ENCODE results near the gene TYMP. TPM values are rescaled to one million over a fixed set of nuclear protein-coding genes. Genes with fewer than 3 reads are reported as not detected.

The TYMP gene
- total RNA-seq, 1 experiment from 2014 or later: 56.0 TPM

DNA sequence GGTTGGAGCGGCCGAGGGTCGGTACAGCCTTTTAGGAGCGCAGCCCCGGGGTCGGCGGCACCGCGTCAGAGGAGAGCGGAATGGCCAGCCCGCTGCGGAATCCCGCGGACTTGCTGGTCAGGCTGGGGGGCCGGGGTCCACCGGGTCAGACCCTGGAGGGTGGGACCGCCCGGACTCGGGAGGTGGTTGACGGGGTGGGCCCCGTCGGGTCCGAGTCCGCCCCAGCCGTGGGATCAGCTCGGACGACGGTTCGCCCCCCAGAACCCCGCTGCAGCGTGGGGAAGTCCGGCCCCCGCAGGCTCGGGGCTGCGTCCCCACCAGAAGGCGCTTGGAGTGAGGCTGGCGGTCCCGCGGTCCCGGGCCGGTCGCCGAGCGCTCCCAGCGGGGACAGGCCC lies 48.8 kb downstream of the TYMP start:
- DNase-seq (ENCODE audit: low read depth, low spot score) (no peak), ATAC-seq (no peak)
- H3K36me3 ChIP-seq (ENCODE audit: control insufficient read depth, insufficient read depth, low read length): no peaks in the 10 kb centered on the region
- H3K4me1 ChIP-seq (ENCODE audit: control insufficient read depth, insufficient read depth, low read length): peaks cover 8% of the 10 kb centered on the region
- intact Hi-C loops (cut with micrococcal nuclease; ENCODE audit: unreplicated experiment): no loop called here
- H3K9me3 ChIP-seq (ENCODE audit: control insufficient read depth, insufficient read depth, low read depth, low read length): no peaks in the 10 kb centered on the region
- no TSS peak for BruUV-seq (replicated peaks)
- no peak overlapping the region for H3K27ac ChIP-seq (ENCODE audit: low read length)
- peak overlapping the region; percentile 57 to 72 for H3K4me3 ChIP-seq (ENCODE audit: low read depth in 2 of 2, low read length in 2 of 2)
- CTCF ChIA-PET: no interaction called here
- in situ Hi-C loops (cut with HindIII; ENCODE audit: low pct_unique_long_range_greater_than_20kb, low sequenced_read_pairs): no loop called here
- TF ChIP-seq, protein P1, sequence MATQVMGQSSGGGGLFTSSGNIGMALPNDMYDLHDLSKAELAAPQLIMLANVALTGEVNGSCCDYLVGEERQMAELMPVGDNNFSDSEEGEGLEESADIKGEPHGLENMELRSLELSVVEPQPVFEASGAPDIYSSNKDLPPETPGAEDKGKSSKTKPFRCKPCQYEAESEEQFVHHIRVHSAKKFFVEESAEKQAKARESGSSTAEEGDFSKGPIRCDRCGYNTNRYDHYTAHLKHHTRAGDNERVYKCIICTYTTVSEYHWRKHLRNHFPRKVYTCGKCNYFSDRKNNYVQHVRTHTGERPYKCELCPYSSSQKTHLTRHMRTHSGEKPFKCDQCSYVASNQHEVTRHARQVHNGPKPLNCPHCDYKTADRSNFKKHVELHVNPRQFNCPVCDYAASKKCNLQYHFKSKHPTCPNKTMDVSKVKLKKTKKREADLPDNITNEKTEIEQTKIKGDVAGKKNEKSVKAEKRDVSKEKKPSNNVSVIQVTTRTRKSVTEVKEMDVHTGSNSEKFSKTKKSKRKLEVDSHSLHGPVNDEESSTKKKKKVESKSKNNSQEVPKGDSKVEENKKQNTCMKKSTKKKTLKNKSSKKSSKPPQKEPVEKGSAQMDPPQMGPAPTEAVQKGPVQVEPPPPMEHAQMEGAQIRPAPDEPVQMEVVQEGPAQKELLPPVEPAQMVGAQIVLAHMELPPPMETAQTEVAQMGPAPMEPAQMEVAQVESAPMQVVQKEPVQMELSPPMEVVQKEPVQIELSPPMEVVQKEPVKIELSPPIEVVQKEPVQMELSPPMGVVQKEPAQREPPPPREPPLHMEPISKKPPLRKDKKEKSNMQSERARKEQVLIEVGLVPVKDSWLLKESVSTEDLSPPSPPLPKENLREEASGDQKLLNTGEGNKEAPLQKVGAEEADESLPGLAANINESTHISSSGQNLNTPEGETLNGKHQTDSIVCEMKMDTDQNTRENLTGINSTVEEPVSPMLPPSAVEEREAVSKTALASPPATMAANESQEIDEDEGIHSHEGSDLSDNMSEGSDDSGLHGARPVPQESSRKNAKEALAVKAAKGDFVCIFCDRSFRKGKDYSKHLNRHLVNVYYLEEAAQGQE (IDR thresholded peaks at IDR 0.05; ENCODE audit: insufficient read depth in 1 of 2, low read depth in 2 of 2, low read length in 1 of 2): no peak
- TF ChIP-seq TCF7L2 (IDR thresholded peaks at IDR 0.05; ENCODE audit: low read depth, low read length) (no peak), SIN3A (IDR thresholded peaks at IDR 0.05; ENCODE audit: borderline replicate concordance, insufficient read depth, low read depth, low read length) (no peak), POLR2AphosphoS5 (IDR thresholded peaks at IDR 0.05; ENCODE audit: low read depth, low read length) (no peak)
- TF ChIP-seq, protein P2, sequence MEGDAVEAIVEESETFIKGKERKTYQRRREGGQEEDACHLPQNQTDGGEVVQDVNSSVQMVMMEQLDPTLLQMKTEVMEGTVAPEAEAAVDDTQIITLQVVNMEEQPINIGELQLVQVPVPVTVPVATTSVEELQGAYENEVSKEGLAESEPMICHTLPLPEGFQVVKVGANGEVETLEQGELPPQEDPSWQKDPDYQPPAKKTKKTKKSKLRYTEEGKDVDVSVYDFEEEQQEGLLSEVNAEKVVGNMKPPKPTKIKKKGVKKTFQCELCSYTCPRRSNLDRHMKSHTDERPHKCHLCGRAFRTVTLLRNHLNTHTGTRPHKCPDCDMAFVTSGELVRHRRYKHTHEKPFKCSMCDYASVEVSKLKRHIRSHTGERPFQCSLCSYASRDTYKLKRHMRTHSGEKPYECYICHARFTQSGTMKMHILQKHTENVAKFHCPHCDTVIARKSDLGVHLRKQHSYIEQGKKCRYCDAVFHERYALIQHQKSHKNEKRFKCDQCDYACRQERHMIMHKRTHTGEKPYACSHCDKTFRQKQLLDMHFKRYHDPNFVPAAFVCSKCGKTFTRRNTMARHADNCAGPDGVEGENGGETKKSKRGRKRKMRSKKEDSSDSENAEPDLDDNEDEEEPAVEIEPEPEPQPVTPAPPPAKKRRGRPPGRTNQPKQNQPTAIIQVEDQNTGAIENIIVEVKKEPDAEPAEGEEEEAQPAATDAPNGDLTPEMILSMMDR (IDR thresholded peaks at IDR 0.05): no peak
- POLR2A ChIA-PET: no interaction called here
- H3K27me3 ChIP-seq (ENCODE audit: control insufficient read depth, insufficient read depth, low read length): no peaks in the 10 kb centered on the region

DNA sequence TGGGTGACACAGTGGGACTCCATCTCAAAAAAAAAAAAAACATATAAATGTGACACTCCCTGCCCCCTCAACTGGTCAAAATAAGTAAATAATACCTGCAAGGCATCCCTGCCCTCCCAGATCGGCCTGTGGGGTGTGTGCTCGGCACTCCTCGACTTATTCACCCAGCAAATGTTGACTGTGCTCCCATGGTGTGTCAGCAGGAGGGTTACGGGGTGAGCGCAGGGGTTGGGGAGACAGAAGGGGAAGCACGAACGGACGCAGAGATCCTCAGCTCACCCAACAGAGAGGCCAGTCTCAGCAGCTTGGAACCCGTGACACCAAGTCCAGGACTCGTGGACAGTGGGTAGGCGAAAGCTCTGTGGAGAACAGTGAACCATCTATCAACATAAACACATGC lies 50.1 kb downstream of the TYMP start:
- no peak for DNase-seq (ENCODE audit: low read depth, low spot score)
- ATAC-seq: no peak
- no peaks in the 10 kb centered on the region for H3K36me3 ChIP-seq (ENCODE audit: control insufficient read depth, insufficient read depth, low read length)
- TF ChIP-seq TCF7L2 (IDR thresholded peaks at IDR 0.05; ENCODE audit: low read depth, low read length): no peak
- TF ChIP-seq, protein P1 (IDR thresholded peaks at IDR 0.05; ENCODE audit: insufficient read depth in 1 of 2, low read depth in 2 of 2, low read length in 1 of 2): no peak
- TF ChIP-seq, protein P2 (IDR thresholded peaks at IDR 0.05): no peak
- H3K27ac ChIP-seq (ENCODE audit: low read length): no peak overlapping the region
- H3K9me3 ChIP-seq (ENCODE audit: control insufficient read depth, insufficient read depth, low read depth, low read length): no peaks in the 10 kb centered on the region
- H3K27me3 ChIP-seq (ENCODE audit: control insufficient read depth, insufficient read depth, low read length): no peaks in the 10 kb centered on the region
- H3K4me3 ChIP-seq (ENCODE audit: low read depth in 2 of 2, low read length in 2 of 2): no peak overlapping the region
- CTCF ChIA-PET: no interaction called here
- intact Hi-C loops (cut with micrococcal nuclease; ENCODE audit: unreplicated experiment): no loop called here
- peaks cover 4% of the 10 kb centered on the region for H3K4me1 ChIP-seq (ENCODE audit: control insufficient read depth, insufficient read depth, low read length)
- BruUV-seq (replicated peaks): no TSS peak
- POLR2A ChIA-PET: no interaction called here
- in situ Hi-C loops (cut with HindIII; ENCODE audit: low pct_unique_long_range_greater_than_20kb, low sequenced_read_pairs): no loop called here
